Stimulated activated CD4-positive, alpha-beta T cell treated with anti-CD3 and anti-CD28 coated beads, Interleukin-4, amount 100 ng/mL, for 48 hours (primary cell): Measurements from ENCODE around the gene CAMK2N2.

Experiments used
- DNase-seq, 2 donors: peaks; one replicate each; pipeline ENCODE4 v3.0.0-alpha.2; 2020; ENCODE audit warnings: low read depth in 2 of 2

The CAMK2N2 gene

DNA sequence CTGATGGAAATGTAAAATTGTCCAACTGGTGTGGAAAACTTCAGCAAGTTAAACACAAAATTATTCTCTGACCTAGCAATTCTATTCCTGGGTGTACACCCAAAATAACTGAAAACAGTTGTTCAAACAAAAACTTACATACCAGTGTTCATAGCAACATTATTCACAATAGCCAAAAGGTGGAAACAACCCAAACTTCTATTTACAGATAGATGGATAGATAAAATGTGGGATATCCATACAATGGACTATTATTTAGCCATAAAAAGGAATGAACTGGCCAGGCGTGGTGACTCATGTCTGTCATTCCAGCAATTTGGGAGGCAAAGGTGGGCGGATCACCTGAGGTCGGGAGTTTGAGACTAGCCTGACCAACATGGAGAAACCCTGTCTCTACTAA lies 38.8 kb downstream of the CAMK2N2 start:
- DNase-seq, result no peak

DNA sequence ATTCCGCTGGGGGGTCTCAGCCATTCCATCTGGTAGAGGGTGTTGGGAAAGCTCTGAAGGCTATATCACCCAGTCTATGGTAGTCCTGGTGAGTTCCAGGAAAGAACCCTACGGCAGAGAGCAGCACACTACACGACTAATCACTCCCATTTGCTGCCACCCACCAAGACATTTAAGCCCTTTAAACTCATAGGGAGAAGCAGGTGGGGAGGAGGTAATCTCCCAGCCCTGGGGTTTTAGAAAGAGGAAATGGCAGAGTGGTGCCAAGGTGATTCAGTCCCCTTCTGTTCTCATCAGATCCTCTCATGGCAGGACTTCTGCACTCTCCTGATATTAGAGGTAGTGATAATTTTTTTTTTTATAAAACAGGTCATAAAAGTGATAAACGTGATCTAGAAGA lies 42.5 kb downstream of the CAMK2N2 start:
- no peak for DNase-seq

DNA sequence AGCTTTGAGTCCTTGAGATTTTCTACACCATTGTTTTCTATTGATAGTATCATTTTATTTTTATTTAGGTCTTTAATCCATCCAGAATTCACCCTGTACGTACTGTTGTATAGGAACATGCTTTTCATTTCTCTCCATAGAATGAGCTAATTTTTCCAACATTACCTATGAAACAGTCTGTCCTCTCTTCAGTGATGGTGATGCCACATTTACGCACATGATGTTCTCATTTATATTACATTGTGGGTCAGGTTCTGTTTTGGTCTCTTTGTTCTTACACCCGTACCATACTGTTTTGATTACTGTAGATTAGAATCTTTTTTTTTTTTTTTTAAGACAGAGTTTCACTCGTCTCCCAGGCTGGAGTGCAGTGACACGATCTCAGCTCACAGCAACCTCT lies 49.6 kb downstream of the CAMK2N2 start:
- DNase-seq, result no peak

DNA sequence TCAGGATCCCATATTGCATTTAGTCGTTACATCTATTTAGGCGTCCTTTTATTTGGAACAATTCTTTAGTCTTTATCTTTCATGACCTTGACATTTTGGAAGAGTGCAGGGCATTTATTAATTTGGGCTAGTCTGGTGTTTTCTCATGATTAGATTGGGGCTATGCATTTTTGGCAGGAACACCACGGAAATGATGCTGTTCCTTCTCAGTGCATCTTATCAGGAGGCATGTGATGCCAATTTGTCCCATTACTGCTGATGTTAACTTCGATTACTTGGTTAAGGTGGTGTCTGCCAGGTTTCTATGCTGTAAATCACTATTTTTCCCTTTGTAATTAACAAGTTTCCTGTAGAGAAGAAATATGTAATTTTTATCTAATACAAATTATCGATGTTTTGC lies 50.1 kb downstream of the CAMK2N2 start:
- no peak for DNase-seq
